GM21825 (cell line): ENCODE measurements around the gene KCNJ11.

Source experiments
- ATAC-seq: cut with Tn5 transposase; IDR thresholded peaks from one replicate; pipeline ENCODE4 v1.9.1; 2021; ENCODE audit warnings: mild to moderate bottlenecking, moderate library complexity; ENCODE audit not compliant: unreplicated experiment

The KCNJ11 gene

GRCh38 chr11:17369094-17369493 lies 19.4 kb downstream of the KCNJ11 start:
- ATAC-seq = no peak

- ATAC-seq = no peak
Observed at GRCh38 chr11:17368551-17368950, 19.9 kb downstream of the KCNJ11 start.

GRCh38 chr11:17366495-17366894 lies 22.0 kb downstream of the KCNJ11 start:
- no peak for ATAC-seq

DNA sequence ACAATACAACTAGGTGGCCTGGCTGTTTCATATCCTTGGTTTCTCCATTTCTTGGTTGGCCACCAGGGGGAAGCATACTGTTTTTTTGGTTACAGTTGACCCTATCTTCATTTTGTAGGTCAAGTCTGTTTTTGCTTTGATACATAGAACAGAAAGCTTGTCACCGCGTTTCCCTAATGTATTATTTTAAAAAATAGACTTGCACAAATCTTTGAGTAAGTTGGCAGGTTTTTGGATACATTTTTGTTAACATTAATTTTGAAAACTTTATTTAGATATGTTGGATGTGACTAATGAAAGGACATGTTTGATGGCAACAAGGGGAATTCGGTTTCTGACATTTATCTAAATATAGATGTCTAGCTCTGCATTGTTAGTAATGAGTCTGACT lies 33.9 kb downstream of the KCNJ11 start:
- ATAC-seq = peak; percentile 45

DNA sequence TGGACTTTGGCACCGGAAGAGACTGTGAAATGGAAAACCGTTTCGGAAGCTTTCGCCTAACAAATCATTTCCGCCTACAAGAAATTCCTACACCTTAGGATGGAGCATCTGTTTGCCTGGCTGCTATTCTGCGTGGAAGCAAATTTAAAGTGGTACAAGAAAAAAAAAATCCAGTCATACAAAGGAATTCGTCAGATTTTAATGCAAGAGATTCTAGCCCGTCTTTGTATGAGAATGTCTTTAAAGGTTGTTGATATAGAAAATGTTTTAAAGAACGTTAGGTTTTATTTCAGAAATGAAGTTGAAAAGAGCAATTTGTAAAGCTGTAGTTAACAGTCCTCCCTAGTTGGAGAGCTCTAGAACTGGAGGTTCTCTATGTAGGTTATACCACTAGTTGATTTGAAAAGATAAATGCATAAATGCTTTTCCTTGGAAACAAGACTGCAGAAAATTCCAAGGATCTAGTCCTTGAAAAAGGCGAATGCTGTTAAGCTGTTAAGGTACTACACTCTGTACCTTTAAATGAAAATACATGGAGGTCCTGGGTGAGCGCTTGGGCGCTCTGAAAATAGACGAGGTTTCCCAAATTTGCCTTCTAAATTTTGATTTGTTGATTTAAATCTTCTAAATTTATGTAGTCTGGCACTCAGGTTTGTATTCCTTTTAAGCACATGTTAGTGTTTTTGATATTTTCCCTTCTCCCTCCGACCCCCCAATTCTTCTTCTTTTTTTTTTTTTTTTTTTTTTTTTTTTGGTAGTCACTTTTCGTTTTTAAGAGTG lies 34.4 kb downstream of the KCNJ11 start:
- ATAC-seq = no peak

DNA sequence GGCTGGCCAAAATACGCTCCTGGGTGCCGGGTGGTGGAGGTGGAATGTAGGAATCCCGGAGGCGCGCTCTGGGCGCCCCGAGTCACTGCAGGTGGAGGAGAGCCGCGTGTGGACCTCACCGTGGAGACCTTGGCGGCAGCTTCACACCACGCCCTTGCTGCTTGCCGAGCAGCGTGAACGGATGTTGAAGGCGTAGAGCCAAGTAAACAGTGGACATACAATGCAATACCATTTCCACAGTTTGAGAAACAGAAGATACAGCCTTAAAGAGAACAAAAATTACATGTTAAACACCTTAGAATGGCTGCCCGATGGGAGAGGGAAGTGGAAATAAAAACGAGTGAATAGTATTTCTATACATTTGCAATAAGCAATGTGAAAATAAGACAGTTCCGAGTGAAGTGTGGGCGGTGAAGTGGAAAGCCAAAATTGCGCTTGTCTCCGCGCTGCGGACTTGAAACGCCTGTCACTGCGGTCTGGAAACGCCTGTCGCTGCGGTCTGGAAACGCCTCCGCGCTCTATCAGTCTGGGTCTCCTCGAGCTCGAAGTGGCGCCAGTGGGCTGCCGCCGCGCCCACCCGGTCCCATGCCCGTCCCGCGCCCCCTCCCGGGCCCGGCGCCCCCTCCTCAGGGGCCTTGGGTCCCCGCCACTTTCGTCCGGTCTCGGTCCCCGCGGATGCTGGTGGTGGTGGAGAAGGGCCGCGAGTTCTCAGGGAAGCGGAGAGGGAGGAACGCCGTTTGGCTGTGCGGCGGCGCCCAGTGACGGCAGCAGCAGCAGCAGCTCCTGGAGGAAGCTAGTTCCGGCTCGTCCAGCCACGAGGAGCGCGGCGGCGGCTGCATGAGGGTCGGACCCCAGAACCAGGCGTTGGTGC lies 35.3 kb downstream of the KCNJ11 start:
- no peak for ATAC-seq

DNA sequence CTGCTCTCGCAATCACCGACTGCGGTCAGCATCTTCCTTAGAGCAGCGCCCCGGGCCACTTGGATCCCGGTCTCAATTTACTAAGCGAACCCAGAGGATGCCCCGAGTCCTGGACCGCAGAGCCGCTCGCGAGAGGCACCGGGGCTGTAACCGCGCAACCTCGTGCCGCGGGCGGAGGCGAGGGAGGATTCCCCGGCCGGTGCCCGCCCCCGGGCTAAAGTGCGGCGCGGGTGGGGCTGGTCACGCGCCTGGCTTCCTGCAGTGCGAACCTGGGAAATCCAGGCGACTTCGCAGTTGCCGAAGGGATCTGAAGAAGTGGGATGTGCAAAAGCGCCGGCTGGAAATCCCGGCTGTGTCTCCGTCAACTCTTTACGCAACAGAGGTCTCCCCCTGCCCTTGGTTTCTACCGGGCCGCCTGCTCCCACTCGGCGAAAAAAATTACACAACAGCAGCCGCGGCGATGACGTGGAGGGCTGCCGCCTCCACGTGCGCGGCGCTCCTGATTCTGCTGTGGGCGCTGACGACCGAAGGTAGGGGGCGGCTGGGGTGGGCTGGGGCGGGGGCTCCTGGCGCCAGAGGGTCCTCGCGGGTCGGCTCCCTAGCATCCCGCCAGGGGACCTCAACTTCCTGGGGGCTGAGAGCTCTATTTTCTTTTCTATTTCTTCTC lies 36.8 kb downstream of the KCNJ11 start, which contains the start of gene NCR3LG1:
Gene NCR3LG1 (plus strand): TSS at position 291 of the 667 bp plus-strand sequence. CDS start 170 bp downstream, at position 461.
- no peak for ATAC-seq

DNA sequence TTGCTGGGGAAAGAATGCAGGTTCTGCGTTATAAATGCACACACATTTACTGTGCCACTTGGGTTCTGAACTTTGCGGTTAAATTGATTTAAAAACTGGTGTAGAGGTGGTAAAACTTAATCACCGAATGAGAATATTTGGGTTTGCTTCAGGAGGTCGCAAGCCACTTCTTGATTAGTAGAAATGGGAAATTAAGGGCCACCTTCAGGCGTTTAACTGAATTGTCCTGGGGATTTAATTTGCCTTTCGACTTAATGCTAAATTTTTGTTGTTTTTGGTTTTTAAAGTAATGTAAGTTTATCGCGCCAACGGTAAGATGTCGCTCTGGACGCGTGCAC lies 37.3 kb downstream of the KCNJ11 start:
- no peak for ATAC-seq

- no peak for ATAC-seq
Observed at GRCh38 chr11:17350455-17351171, 37.8 kb downstream of the KCNJ11 start.

DNA sequence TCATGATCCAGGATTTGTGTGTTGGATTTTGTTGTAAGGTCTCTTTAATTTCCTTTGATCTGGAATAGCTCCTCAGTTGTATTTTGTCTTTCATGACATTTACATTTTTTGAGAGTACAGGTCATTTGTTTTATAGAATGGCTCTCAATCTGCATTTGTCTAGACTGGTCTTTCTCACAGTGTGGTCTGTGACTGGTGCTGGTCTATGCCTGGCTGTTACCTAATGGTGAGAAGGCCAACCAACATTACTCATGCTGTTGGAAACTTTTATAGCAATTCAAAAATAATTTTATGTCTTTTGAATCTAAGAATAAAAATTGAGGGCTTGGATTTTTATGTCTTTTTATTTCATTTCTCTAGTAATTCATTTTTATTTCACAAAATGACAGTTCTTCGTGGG lies 40.8 kb downstream of the KCNJ11 start:
- no peak for ATAC-seq

DNA sequence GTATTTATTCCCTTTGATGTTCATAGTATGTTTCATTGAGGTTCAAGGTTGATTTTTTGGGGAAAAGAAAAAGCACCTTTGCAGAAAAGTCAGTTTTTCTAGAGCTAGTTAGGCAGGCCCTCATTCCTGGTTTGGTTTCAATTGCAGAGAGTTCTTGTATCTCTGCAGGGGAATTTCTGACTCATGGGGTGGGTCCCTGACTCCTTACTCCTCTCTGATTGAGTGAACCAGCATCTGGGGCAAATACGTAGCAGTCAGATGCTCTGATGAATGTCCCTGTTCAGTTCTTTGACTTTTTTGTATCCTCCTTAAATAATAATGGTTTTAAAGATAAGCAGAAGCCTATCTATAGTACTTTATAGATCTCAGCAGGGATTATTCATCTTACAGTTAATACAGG lies 44.6 kb downstream of the KCNJ11 start:
- ATAC-seq = no peak

DNA sequence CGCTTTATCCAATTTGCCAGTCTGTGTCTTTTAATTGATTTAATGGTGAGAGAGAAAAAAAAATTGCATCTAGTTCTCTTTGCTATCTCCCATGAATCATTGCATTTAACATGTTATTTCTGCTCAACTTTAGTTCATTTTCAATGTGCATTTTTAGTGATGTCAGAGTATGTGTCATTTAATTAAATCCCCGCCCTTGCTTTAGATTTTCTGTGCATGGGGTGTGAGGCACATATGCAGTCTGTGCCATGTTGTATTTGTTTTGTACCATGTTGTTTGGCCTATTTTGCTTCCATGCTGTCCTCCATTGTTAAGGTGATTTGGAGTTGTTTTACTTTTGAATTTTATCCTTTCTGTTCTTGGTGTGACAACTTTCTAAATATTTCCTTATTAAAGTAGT lies 45.2 kb downstream of the KCNJ11 start:
- no peak for ATAC-seq
